Measurements from ENCODE around the gene CENPX.

The CENPX gene

GRCh38 chr17:82009413-82009812 lies 13.3 kb downstream of the CENPX start:
- no peak for DNase-seq

- DNase-seq, result no peak
These were observed 13.7 kb downstream of the CENPX start for GRCh38 chr17:82008941-82009405.

DNA sequence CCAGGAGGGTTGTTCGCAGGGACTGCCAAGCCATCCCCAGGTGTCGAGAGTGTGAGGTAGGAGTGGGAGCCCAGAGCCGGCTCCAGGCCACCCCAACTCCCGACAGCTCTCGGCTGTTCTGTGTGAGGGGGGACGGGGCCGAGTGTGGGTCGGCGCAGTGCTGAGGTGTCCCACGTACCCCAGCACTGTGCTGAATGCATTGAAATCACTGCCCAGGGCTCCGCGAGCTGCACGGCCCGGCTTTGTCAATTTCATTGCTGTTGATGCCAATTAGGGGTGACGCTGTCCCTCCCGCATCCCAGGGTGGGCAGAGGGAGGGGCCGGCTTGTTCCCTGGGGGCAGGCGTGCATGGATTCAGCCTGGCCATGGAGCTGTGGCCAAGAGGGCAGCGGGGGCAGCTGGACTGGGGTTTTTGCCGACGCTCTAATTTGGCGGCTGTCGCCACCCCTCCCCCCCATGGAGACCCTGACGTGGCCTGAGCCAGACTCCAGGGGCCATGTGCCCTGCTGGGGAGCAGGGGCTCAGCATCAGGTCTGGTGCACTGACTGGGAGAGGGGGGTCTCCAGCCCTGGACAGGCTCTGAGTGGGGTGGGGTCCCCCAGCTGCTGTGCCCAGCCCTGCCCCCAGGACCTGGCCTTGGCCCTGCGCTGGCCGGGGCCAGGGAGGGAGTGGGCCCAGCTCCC lies 14.3 kb downstream of the CENPX start:
- DNase-seq, result no peak

DNA sequence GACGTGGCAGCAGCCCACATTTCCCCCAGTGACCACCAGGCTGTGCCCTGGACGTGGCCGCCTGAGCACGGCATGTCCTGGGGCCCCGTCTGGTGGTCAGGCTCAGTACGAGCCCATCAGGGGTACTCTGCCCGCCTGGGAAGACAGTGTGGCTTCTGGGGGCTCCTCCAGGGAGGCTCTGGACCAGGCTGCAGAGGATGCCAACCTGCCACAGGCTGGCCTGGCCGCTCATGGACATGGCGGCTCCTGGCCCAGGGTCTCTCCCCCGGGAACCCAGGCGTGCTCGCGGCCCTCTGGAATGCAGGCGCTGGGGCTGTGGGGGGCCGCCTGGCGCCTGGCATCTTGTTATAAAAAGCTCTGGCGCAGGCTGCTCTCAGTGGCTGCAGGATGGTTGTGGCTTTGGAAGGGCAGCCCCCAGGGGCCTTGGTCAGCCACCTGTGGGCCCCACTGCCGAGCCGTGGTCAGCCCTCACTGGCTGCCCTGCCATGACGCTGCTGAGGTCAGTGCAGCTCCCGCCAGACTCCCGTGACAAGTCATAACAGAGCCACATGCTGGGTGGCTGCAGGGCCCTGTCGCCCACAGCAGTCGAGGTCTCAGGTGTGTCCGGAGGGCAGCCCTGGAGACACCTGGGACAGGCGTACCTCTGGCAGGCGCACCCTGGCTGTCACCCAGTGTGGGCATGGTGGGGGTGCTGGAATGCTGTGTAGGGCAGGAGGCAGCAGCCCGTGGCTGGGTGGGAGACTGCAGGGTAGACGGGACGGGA lies 15.0 kb downstream of the CENPX start:
- no peak for DNase-seq

GRCh38 chr17:82007228-82007494 lies 15.5 kb downstream of the CENPX start:
- DNase-seq, result no peak

DNA sequence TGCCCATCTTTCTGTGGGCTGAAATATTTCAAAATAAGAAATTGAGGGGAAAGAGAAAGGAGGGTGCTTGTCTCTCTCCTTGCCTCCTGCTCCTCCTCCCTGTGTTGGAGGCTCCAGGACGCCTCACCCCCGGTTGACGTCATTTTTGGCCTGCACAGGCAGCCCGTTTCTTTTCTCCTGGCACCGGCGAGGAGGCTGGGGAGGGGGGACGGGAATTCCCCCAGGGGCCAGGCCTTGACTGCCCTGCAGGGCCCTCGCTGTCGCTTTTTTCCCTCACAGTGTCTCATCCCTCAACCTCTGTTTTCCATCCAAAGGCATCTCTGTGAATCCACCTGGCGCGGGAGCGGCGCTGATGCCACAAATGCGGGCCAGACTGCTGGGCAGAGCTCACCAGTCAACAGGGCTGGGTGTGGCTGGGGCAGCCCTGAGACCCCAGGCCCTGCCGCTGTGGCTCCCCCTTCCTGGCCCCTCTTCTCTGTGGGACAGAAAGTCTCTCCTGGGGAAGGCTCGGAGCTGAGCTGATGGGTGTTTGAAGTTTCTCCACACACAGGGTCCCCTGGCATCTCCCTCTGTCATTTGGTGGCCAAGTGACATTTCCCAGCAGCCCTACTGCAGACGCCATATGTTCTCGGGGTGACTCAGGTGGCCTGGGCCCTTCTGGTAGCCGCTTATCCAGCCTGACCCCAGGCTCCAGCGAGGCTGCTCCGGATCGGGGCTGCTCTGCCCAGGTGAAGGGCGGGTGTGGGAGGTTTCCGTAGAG lies 16.0 kb downstream of the CENPX start:
- DNase-seq, result no peak

DNA sequence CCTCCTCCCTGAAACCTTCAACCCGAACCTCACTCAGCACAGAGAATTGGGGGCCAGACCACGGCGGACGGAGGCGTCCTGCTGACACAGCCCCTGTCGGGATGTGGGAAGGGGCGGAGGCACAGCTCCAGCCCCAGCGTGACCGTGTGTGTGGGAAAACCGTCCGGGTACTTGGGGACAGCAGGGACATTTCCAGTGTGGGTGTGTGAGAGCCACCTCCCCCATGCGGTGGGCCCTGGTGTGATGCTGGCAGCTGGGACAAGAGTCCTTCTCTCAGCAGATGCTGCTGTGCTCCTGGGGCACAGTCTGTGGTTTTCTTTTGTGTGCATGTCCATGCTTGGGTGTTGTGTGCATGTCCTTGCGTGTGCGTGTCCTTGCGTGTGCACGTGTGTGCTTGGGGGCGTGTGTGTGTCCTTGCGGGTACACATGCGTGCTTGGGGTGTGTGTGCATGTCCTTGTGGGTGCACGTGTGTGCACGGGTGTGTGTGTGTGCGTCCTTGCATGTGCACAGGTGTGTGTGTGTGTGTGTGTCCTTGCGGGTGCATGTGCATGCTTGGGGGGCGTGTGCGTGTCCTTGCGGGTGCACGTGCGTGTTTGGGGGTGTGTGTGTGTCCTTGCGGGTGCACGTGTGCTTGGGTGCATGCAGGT lies 16.9 kb downstream of the CENPX start:
- no peak for DNase-seq

DNA sequence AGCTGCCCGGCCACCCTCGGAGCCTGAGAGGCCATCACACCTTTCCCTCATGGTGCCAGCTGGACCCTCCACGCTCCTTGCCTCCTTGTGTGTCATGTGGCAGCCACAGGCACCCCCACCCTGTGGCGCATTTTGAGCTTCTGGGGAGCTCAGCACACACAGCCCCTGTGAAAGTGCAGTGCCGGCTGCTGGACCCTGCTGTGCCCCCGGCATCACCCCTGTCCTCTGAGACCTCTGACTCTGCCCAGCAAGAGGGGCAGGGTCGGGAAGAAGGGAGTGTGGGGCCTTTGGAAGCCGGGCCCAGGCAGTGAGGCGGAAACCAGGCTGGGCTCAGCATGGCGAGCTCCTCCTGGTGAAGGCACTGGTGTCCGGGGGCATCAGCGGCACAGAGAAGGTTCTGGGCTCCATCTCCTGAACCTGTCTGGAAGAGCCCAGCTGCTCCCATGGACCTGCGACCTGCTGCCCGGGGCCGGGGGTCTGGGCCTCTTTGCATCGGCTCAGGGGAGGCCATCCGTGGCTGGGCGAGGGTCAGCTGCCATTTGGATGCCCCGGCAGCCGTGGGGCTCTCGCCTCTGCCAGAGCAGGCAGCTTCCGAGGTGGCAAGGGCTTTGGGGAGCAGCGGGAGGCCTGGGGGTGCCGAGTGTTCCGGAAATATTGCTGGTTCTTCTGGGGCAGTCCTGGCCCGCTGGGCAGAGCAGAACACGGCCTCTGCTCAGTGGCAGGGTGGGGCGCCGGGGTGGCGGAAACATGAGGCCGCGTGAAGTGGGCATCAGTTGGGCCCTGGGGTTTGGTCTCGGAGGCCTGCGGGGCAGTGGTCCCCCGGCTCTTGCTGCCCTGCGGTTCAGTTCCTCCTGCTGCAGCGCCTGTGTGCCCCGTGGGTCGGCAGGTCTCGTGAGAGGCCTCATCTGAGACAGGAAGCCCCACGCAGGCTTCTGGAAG lies 17.9 kb downstream of the CENPX start:
- no peak for DNase-seq

DNA sequence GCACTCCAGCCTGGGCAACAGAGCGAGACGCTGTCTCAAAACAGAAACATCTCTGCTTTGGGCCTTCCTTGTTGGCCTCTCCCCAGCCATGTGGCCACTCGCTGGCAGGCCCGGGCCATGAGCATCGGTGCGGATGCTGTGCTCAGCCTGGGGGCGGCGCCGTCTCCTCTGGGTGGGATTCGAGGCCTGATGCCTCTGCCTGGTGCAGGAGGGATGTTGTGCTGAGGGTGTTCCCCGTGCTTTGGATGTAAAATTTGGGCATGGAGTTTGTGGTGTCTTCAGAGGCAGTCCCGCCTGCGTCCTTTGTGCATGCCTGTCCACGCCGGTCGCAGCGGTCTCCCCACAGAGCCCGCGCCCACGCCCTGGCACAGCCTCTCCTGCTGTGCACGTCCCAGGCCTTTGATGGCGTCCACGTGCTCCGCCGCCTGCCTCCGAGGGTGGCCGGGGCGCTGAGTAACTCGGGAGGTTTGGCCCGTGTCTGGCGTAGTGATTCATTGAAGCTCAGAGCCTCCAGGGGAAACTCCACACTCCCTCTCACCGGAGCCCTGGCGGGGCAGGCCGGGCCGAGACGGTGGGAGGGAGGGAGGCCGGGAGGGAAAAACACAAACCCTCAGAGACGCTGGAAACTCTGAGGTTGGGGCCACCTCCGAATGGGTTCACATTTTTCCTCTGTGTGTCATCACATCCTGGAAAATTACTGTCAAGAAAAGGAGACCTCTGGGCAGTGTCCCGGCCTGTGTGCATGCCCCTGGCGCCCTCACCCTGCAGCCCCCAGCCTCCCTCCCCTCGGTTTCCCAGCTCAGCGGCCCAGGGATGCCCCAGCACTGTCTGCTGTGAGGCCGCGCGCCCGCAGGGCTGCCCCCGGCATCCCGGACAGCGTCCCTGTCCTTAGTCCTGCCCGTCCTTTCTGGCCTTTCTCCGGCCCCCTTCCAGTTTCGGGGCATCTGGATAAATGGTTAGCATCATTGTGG lies 19.0 kb downstream of the CENPX start:
- peak; percentile 77 to 87 for DNase-seq

GRCh38 chr17:82001571-82002056 lies 21.1 kb downstream of the CENPX start:
- no peak for DNase-seq

- DNase-seq, result no peak
These were observed 21.7 kb downstream of the CENPX start for GRCh38 chr17:82000803-82001570.

DNA sequence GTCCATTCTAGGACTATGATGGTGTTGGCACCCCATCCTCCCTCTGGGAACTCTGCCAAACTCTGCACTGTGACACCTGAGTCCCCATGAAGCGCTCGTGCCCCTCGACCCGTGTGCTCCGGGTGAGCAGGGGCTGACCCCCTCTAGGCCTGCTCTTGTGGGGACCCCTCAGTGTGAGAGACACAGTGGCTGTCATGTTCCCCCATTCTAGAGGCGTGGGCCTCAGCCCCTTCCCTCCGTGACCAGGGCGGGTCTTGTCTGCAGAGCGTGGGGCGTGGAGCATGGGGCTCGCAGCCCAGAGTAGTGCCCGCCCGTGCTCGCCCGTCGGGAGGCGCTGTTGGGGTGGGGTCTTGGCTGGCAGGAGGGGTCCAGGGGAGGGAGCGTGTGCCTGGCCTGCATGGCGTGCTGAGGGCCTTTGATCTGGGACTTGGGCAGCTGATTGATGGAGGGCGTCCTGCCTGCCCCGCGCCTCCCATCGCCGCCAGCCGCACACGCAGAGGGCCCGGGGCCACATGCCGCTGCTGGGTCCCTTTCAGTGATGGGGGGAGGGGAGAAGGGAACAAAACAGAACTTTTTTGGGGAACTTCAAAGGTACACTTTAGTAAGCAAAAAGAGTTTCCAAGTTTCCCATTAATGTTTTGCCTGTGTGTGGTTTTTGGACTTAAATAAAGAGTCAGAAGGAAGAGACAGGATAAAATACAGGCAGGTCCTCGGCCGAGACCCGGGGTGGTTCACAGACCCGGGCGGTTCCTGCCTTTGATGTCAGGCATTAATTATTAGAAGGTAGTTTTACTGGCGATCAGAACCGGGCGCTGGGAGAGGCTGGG lies 22.5 kb downstream of the CENPX start:
- no peak for DNase-seq

- no peak for DNase-seq
These were observed 23.1 kb downstream of the CENPX start for GRCh38 chr17:81999587-81999975.

- no peak for DNase-seq
These were observed 23.8 kb downstream of the CENPX start for GRCh38 chr17:81998691-81999438.

DNA sequence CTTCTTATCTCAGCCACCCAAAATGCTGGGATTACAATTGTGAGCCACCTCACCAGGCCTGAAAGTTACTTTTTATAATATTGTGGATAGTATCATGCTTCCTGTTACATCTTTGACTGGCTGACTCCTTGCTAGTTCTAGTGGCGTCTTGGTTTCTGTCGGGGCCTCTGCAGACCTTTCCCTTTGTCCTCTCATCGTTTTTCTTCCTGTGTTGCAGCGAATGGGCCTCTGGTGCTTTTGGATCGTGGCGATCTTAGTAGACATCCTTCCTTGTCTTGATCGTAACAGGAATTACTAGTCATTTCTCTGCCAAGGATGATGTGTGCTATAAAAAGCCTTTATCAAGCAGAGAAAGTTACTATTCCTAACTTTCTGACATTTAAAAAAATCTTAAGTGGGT lies 24.5 kb downstream of the CENPX start:
- no peak for DNase-seq

DNA sequence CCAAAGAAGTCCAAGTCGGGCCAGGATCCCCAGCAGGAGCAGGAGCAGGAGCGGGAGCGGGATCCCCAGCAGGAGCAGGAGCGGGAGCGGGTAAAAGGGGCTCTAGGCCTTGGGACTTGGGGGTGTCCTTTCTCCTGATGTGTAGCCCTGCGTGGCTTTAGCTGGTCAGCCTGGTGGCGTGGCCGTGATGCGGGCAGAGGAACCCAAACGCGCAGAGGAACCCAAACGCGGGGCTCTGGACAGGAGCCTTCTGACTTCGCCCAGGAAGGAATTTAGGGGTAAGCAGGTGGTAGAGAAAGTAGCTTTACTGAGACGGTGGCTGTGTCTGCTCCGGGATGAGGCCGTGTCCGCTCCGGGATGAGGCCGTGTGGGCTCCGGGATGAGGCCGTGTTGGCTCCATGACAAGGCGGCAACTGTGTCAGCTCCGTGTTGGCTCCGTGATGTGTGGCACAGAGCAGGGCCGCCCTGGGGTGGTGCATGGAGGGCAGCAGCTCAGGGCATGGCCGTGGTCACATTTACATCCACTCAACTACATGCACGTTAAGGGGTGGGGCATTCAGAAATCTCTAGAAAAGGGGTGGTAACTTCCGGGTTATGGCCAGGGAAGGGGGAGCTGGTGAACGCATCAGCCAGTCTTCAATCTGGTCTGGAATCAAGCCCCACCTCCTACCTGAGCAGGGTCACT lies 25.8 kb downstream of the CENPX start:
- no peak for DNase-seq

- no peak for DNase-seq
These were observed 26.4 kb downstream of the CENPX start for GRCh38 chr17:81996232-81996756.

Data from SW 1271 (cell line).